Panc1 (cell line): Measurements from ENCODE around the gene LENG8.

Experiments
- POLR2AphosphoS5 ChIP-seq: IDR thresholded peaks from 2 replicates; pipeline ENCODE4 v1.6.1; 2012; ENCODE audit warnings: mild to moderate bottlenecking, low read depth, low read length, moderate library complexity
- TF ChIP-seq, protein P1 (sequence below): fragments of 450-650 bp; IDR thresholded peaks from 2 replicates; pipeline ENCODE4 v1.5.1; 2017; ENCODE audit warnings: mild to moderate bottlenecking

DNA sequence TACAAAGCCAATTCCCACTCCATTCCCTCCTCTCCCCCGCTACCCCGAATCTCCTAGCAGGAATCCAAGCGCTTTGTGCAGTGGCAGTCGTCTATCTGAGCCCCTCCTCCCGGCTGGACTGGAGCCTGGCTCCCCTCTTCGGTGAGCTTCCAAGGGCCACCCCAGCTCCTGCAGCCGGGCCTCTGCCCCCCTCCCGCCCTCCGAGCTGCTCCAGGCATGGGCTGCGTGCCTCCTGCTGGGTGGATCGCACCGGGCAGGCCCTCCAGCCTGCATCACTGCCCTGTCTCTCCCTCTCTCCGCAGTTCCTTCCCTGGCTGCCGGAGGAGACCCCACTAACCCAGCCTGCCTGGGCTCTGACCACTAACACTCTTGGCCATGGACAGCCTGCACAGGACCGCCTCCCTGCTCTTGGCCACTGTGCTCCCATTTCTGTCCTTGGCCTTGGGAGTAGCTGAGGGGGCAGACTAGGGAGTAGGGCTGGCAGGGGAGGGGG lies 12.9 kb upstream of the LENG8 start:
- TF ChIP-seq, protein P1, sequence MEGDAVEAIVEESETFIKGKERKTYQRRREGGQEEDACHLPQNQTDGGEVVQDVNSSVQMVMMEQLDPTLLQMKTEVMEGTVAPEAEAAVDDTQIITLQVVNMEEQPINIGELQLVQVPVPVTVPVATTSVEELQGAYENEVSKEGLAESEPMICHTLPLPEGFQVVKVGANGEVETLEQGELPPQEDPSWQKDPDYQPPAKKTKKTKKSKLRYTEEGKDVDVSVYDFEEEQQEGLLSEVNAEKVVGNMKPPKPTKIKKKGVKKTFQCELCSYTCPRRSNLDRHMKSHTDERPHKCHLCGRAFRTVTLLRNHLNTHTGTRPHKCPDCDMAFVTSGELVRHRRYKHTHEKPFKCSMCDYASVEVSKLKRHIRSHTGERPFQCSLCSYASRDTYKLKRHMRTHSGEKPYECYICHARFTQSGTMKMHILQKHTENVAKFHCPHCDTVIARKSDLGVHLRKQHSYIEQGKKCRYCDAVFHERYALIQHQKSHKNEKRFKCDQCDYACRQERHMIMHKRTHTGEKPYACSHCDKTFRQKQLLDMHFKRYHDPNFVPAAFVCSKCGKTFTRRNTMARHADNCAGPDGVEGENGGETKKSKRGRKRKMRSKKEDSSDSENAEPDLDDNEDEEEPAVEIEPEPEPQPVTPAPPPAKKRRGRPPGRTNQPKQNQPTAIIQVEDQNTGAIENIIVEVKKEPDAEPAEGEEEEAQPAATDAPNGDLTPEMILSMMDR = no peak
- no peak for TF ChIP-seq POLR2AphosphoS5
